ENCODE measurements around the gene BOLA3. TPM values are rescaled to one million over a fixed set of nuclear protein-coding genes. Genes with fewer than 3 reads are reported as not detected.

The BOLA3 gene
- total and polyA plus RNA-seq, 8 donors: 7.2 to 32.5 (median 16.2) TPM

GRCh38 chr2:74174909-74175308 is 27.2 kb upstream of the BOLA3 start:
- intact Hi-C loops (cut with DNase I): no loop called here
- no peak overlapping the region for H3K27ac ChIP-seq
- no peak for TF ChIP-seq CTCF (IDR thresholded peaks at IDR 0.05)
- H3K9me3 ChIP-seq: no peaks in the 10 kb centered on the region
- H3K27me3 ChIP-seq: no peaks in the 10 kb centered on the region
- no peak overlapping the region for H3K4me3 ChIP-seq
- 71 to 77% methylated on average over 1 of the region's 1 CpG for WGBS, 2 donors
- peaks cover 5 to 15% (median 11%) of the 10 kb centered on the region in 3 donors for H3K4me1 ChIP-seq
- peaks cover 0 to 15% (median 0%) of the 10 kb centered on the region in 3 donors for H3K36me3 ChIP-seq
- DNase-seq: no peak
- no peak for ATAC-seq
- FAIRE-seq: no peak

DNA sequence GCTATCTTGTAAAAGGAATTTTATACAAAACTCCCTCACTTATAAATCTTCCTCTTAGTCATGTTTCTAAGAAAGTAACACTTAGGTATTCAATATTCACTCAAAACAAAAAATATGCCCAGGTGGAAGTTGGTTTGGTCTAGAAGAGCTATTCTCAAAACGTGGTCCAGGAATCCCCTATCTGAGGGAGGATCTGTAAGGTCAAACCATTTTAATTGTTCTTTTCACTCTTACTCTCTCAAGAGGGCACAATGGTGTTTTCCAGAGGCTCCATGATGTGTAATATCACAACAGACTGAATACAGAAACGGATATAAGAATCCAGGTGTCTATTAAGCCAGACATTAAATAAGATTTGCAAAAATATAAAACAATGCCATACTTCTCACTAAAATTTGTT is 21.0 kb upstream of the BOLA3 start:
- Histone ChIP-seq H3K4me3 (no peak overlapping the region), H3K27ac (no peak overlapping the region), H3K36me3 (peaks cover 0 to 37% (median 11%) of the 10 kb centered on the region in 3 donors), H3K4me1 (no peaks in the 10 kb centered on the region), H3K9me3 (no peaks in the 10 kb centered on the region), H3K27me3 (no peaks in the 10 kb centered on the region)
- whole genome bisulfite sequencing, 2 donors: 72 to 77% methylated on average over 2 of the region's 2 CpGs
- TF ChIP-seq CTCF (IDR thresholded peaks at IDR 0.05): no peak
- no peak for DNase-seq
- ATAC-seq: no peak
- FAIRE-seq: no peak
- intact Hi-C loops (cut with DNase I): no loop called here

- FAIRE-seq (no peak), ATAC-seq (no peak), DNase-seq (no peak)
- intact Hi-C loops (cut with DNase I): no loop called here
- no peak for TF ChIP-seq CTCF (IDR thresholded peaks at IDR 0.05)
- Histone ChIP-seq H3K27me3 (no peaks in the 10 kb centered on the region), H3K4me1 (no peaks in the 10 kb centered on the region), H3K4me3 (no peak overlapping the region), H3K27ac (no peak overlapping the region), H3K9me3 (no peaks in the 10 kb centered on the region), H3K36me3 (peaks cover 0 to 36% (median 11%) of the 10 kb centered on the region in 3 donors)
- 95 to 96% methylated on average over 1 of the region's 1 CpG for WGBS, 2 donors
Observed at GRCh38 chr2:74164761-74165160, 17.0 kb upstream of the BOLA3 start.

- FAIRE-seq (no peak), DNase-seq (no peak), ATAC-seq (no peak)
- TF ChIP-seq CTCF (IDR thresholded peaks at IDR 0.05): no peak
- 92 to 97% methylated on average over 6 of the region's 6 CpGs for WGBS, 2 donors
- Histone ChIP-seq H3K36me3 (peaks cover 0 to 35% (median 10%) of the 10 kb centered on the region in 3 donors), H3K27me3 (no peaks in the 10 kb centered on the region), H3K9me3 (no peaks in the 10 kb centered on the region), H3K4me1 (no peaks in the 10 kb centered on the region), H3K27ac (no peak overlapping the region), H3K4me3 (no peak overlapping the region)
- intact Hi-C loops (cut with DNase I): no loop called here
Observed at GRCh38 chr2:74162951-74163350, 15.2 kb upstream of the BOLA3 start.

DNA sequence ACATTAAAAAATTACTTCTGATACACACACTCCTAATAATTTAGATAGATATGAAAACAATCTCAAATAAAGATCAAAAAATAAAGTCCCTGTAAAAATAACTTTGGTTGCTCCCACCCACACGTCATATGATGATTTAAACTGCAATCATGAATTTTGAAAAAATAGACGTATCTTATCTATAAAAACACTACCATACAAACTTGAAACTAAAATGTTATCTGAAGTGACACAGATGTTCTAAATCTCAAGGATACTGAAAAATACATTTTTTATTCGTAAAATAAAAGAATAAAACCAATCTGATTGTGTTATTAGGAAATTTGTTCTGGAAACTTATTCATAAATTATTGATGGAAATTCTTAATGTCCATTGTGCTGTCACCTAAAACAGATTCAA is 8.1 kb upstream of the BOLA3 start:
- DNase-seq: no peak
- TF ChIP-seq CTCF (IDR thresholded peaks at IDR 0.05): no peak
- WGBS, 2 donors: 29 to 36% methylated on average over 3 of the region's 3 CpGs
- Histone ChIP-seq H3K9me3 (peaks cover 0 to 4% (median 0%) of the 10 kb centered on the region in 4 donors), H3K4me3 (no peak overlapping the region), H3K27me3 (no peaks in the 10 kb centered on the region), H3K4me1 (peaks cover 0 to 4% (median 0%) of the 10 kb centered on the region in 3 donors), H3K27ac (no peak overlapping the region), H3K36me3 (peaks cover 0 to 25% (median 11%) of the 10 kb centered on the region in 3 donors)
- FAIRE-seq: no peak
- intact Hi-C loops (cut with DNase I): no loop called here
- ATAC-seq: no peak
